ENCODE measurements around the gene COPE.

DNA sequence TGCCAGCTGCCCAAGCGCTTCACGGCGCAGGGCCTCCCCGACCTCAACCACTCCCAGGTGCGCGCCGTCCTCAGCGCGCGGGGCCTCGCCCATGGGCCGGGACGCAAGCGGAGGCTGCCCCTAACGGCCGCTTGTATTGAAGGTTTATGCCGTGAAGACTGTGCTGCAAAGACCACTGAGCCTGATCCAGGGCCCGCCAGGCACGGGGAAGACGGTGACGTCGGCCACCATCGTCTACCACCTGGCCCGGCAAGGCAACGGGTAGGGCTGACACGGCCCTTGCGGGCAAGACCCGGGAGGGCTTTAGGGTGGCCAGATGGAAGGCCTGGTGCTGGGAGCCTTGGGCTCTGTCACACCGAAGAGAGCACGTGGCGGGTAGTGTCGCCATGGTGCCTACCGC lies 64.2 kb downstream of the COPE start:
- TF ChIP-seq, protein P1, sequence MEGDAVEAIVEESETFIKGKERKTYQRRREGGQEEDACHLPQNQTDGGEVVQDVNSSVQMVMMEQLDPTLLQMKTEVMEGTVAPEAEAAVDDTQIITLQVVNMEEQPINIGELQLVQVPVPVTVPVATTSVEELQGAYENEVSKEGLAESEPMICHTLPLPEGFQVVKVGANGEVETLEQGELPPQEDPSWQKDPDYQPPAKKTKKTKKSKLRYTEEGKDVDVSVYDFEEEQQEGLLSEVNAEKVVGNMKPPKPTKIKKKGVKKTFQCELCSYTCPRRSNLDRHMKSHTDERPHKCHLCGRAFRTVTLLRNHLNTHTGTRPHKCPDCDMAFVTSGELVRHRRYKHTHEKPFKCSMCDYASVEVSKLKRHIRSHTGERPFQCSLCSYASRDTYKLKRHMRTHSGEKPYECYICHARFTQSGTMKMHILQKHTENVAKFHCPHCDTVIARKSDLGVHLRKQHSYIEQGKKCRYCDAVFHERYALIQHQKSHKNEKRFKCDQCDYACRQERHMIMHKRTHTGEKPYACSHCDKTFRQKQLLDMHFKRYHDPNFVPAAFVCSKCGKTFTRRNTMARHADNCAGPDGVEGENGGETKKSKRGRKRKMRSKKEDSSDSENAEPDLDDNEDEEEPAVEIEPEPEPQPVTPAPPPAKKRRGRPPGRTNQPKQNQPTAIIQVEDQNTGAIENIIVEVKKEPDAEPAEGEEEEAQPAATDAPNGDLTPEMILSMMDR (optimal IDR thresholded peaks at IDR 0.05 in 1 of 3, IDR thresholded peaks at IDR 0.05 in 1 of 3, conservative IDR thresholded peaks at IDR 0.05 in 1 of 3; ENCODE audit: extremely low read depth in 1 of 3, insufficient read depth in 2 of 3, low read length in 3 of 3), result no peak
- no peak for TF ChIP-seq EZH2 (IDR thresholded peaks at IDR 0.05; ENCODE audit: low read length)
